A673 (cell line): ENCODE data around the gene RPTOR. TPM values are rescaled to one million over a fixed set of nuclear protein-coding genes. Genes with fewer than 3 reads are reported as not detected.

Experiments used
- BruUV-seq: library from RNA; stranded (reverse); fragments of 400-500 nt; replicated peaks from 2 replicates; lab custom pipeline; 2021; lab: Mats Ljungman, UMichigan
- CTCF ChIA-PET: fragments of 300-600 bp; sonication (Branson Sonifier 250); formaldehyde crosslinking; loops from one replicate; lab custom pipeline; 2022; ENCODE audit warnings: antibody characterized with exemption; lab: Charles Lee
- POLR2A ChIA-PET: fragments of 300-600 bp; sonication (Branson Sonifier 250); formaldehyde crosslinking; loops from one replicate; lab custom pipeline; 2022; ENCODE audit warnings: antibody characterized with exemption; ENCODE audit not compliant: low non-redundant PET; lab: Charles Lee
- DNase-seq: peaks from one replicate; pipeline ENCODE4 v3.0.0-alpha.2; 2015; ENCODE audit warnings: low spot score
- H3K27ac ChIP-seq: fragments of 200-600 bp; sonication (generic); 2 replicates; pipeline ENCODE4 v1.5.1; 2016; ENCODE audit warnings: mixed run types, low read depth, mild to moderate bottlenecking, mixed read lengths, antibody characterized with exemption, low read length; ENCODE audit not compliant: poor library complexity, severe bottlenecking
- H3K27me3 ChIP-seq: fragments of 200-600 bp; sonication (generic); replicated peaks from 2 replicates; pipeline ENCODE4 v1.6.1; 2017; ENCODE audit warnings: mixed run types, low read depth, mild to moderate bottlenecking, mixed read lengths, antibody characterized with exemption, low read length; ENCODE audit not compliant: insufficient read depth, poor library complexity
- H3K36me3 ChIP-seq: fragments of 200-600 bp; sonication (generic); 2 replicates; pipeline ENCODE4 v1.6.1; 2016; ENCODE audit warnings: mixed run types, mild to moderate bottlenecking, mixed read lengths, antibody characterized with exemption, low read length; ENCODE audit not compliant: insufficient read depth, poor library complexity, severe bottlenecking
- H3K4me1 ChIP-seq: fragments of 200-600 bp; sonication (generic); 2 replicates; pipeline ENCODE4 v1.6.1; 2017; ENCODE audit warnings: mixed run types, mild to moderate bottlenecking, mixed read lengths, antibody characterized with exemption, low read length; ENCODE audit not compliant: insufficient read depth, poor library complexity, severe bottlenecking
- H3K4me3 ChIP-seq: fragments of 200-600 bp; sonication (generic); 2 replicates; pipeline ENCODE4 v1.5.1; 2016; ENCODE audit warnings: low read depth, mixed run types, mild to moderate bottlenecking, mixed read lengths, low read length; ENCODE audit not compliant: poor library complexity, severe bottlenecking
- H3K9me3 ChIP-seq: fragments of 200-600 bp; sonication (generic); 2 replicates; pipeline ENCODE4 v1.6.1; 2016; ENCODE audit warnings: mixed run types, low read depth, mild to moderate bottlenecking, mixed read lengths, antibody characterized with exemption, low read length; ENCODE audit not compliant: poor library complexity, severe bottlenecking
- EZH2 ChIP-seq: fragments of 200-600 bp; sonication (generic); IDR thresholded peaks from 2 replicates; pipeline ENCODE4 v1.6.1; 2017; ENCODE audit warnings: borderline replicate concordance, low read depth, mild to moderate bottlenecking, mixed read lengths, antibody characterized with exemption, low read length; ENCODE audit not compliant: poor library complexity, severe bottlenecking
- intact Hi-C: fragments of 100-400 bp; cut with micrococcal nuclease; formaldehyde crosslinking; loops from one replicate; pipeline ENCODE4 v1.10.0; 2022; ENCODE audit not compliant: unreplicated experiment
- total RNA-seq: library from RNA; stranded (reverse); gene quantifications from 2 replicates; pipeline ENCODE4 v1.2.3, GENCODE V29; 2021
- TF ChIP-seq, protein P1 (sequence below): fragments of 300-800, 200-600 bp; sonication (generic); conservative IDR thresholded peaks from 2 replicates; pipeline ENCODE4 v1.5.1; 2017; ENCODE audit warnings: low read depth, mild to moderate bottlenecking, antibody characterized with exemption, low read length, moderate library complexity, mixed read lengths

Gene RPTOR
- total RNA-seq, 1 experiment from 2014 or later: 55.2 TPM

DNA sequence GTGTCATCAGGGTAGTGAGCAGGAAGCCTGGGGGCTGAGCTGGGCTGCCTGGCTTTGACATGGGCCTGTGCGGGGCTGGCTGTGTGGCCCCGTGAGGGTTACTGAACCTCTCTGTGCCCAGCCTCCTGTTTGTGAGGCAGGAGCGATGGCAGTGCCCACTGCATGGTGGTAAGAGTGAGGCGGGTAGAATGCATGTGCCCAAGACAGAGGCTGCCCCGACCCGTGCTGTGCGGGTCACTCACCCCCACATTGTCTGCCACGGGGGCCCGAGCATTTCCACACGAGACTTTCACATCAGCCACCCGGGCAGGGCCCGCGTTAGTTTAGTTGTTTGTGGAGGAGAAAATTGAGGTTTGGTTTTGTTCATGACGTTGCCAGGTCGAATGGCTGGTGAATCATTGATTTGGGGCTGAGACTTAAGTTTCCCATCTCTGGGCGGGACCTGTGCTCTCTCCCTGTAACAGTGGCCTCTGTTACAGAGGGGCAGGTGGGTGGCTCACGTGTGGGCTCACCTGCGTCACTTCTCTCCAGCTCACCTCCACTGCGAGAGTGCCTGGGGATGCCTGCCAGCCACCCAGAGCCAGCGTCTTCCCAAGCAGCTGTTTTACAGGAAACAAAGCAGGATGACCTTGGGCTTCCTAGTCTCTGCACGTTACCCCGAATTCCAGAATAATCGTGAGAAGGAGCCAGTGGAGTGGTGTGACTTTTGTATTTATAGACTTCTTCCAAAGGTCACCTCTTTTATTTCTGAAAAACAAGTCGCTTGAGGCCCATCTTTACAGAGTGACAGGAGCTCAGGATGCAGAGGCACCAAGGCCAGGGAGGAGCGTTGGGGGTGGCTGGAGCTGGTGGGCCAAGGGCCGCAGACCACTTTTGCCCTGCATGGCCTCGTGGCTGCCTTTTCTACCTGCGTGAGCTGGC, 150.6 kb downstream of the RPTOR start:
- Histone ChIP-seq H3K36me3 (no peaks in the 10 kb centered on the region), H3K27me3 (no peaks in the 10 kb centered on the region), H3K27ac (no peak overlapping the region), H3K4me3 (no peak overlapping the region), H3K4me1 (no peaks in the 10 kb centered on the region), H3K9me3 (no peaks in the 10 kb centered on the region)
- intact Hi-C loops: no loop called here
- ChIA-PET CTCF (no interaction called here), POLR2A (no interaction called here)
- TF ChIP-seq, protein P1, sequence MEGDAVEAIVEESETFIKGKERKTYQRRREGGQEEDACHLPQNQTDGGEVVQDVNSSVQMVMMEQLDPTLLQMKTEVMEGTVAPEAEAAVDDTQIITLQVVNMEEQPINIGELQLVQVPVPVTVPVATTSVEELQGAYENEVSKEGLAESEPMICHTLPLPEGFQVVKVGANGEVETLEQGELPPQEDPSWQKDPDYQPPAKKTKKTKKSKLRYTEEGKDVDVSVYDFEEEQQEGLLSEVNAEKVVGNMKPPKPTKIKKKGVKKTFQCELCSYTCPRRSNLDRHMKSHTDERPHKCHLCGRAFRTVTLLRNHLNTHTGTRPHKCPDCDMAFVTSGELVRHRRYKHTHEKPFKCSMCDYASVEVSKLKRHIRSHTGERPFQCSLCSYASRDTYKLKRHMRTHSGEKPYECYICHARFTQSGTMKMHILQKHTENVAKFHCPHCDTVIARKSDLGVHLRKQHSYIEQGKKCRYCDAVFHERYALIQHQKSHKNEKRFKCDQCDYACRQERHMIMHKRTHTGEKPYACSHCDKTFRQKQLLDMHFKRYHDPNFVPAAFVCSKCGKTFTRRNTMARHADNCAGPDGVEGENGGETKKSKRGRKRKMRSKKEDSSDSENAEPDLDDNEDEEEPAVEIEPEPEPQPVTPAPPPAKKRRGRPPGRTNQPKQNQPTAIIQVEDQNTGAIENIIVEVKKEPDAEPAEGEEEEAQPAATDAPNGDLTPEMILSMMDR: no peak
- no peak for TF ChIP-seq EZH2
- BruUV-seq: no TSS peak
- no peak for DNase-seq

- Histone ChIP-seq H3K4me3 (no peak overlapping the region), H3K9me3 (no peaks in the 10 kb centered on the region), H3K4me1 (no peaks in the 10 kb centered on the region), H3K36me3 (no peaks in the 10 kb centered on the region), H3K27me3 (no peaks in the 10 kb centered on the region), H3K27ac (no peak overlapping the region)
- TF ChIP-seq, protein P1: no peak
- TF ChIP-seq EZH2: no peak
- DNase-seq: no peak
- ChIA-PET CTCF (no interaction called here), POLR2A (no interaction called here)
- intact Hi-C loops: no loop called here
- BruUV-seq: no TSS peak
Observed at GRCh38 chr17:80695979-80696378, 151.3 kb downstream of the RPTOR start.

DNA sequence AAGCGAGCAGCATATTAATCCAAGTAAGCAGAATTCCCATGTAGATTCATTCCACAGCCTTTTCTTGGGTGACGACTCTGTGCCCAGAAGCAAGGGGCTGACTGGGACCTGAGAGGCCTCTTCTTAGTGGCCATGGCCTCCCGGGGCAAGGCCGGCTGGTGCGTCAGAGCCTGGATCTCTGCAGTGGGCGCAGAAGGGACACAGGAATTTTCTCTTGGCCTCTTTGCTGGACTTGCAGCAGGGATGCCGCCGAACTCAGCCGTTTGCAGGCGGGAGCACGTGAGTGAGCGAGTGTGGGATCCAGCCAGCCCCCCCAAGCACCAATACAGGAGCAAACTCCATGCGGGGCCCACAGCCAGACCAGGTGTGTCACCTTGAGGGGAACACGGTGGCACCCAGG, 151.8 kb downstream of the RPTOR start:
- Histone ChIP-seq H3K9me3 (no peaks in the 10 kb centered on the region), H3K27me3 (no peaks in the 10 kb centered on the region), H3K4me1 (no peaks in the 10 kb centered on the region), H3K4me3 (no peak overlapping the region), H3K27ac (no peak overlapping the region), H3K36me3 (no peaks in the 10 kb centered on the region)
- TF ChIP-seq, protein P1: no peak
- TF ChIP-seq EZH2: no peak
- intact Hi-C loops: no loop called here
- BruUV-seq: no TSS peak
- ChIA-PET POLR2A (no interaction called here), CTCF (no interaction called here)
- no peak for DNase-seq
